SK-N-SH (cell line): ENCODE data around the gene CDKN1B. TPM values are rescaled to one million over a fixed set of nuclear protein-coding genes. Genes with fewer than 3 reads are reported as not detected.

ENCODE experiments used
- CTCF ChIA-PET: fragments of 300-600, 350-600 bp; formaldehyde crosslinking; extraction: SDS; loops from one replicate; lab custom pipeline; 2021; lab: Yijun Ruan, JAX
- POLR2A ChIA-PET: fragments of 350-600 bp; sonication (Branson Sonifier 250); formaldehyde crosslinking; extraction: SDS; loops from one replicate; lab custom pipeline; 2020; ENCODE audit warnings: antibody characterized with exemption, inconsistent platforms; lab: Yijun Ruan, JAX
- DNase-seq: peaks from one replicate; pipeline ENCODE4 v3.0.0; 2012
- H2AFZ ChIP-seq: fragments of 200-600 bp; sonication (generic); 2 replicates; pipeline ENCODE4 v1.8.1; 2016; ENCODE audit warnings: antibody characterized with exemption, mild to moderate bottlenecking, low read depth
- H3F3A ChIP-seq: fragments of 200-600 bp; sonication (generic); replicated peaks from 2 replicates; pipeline ENCODE3; 2016; ENCODE audit warnings: antibody characterized with exemption, mild to moderate bottlenecking; ENCODE audit not compliant: insufficient read depth
- H3K27ac ChIP-seq, 2 experiments: fragments of 200-500 bp in 1 of 2; fragments of 200-600 bp in 1 of 2; sonication (Bioruptor generic) in 1 of 2; sonication (generic), shearing (Covaris generic) in 1 of 2; 2 replicates each; pipeline versions ENCODE4 v1.5.1 to v1.6.1; 2014 to 2016; ENCODE audit warnings: low read depth in 2 of 2, inconsistent platforms in 1 of 2, low read length in 1 of 2, mild to moderate bottlenecking in 1 of 2, mixed read lengths in 1 of 2
- H3K27me3 ChIP-seq: fragments of 200-600 bp; sonication (generic), shearing (Covaris generic); 2 replicates; pipeline ENCODE4 v1.6.1; 2016; ENCODE audit warnings: mixed run types; ENCODE audit not compliant: insufficient read depth
- H3K36me3 ChIP-seq, 2 experiments: fragments of 200-500 bp in 1 of 2; fragments of 200-600 bp in 1 of 2; sonication (Bioruptor generic) in 1 of 2; sonication (generic) in 1 of 2; replicated peaks in 1 of 2; 2 replicates each; pipeline versions ENCODE3 to v1.5.1; 2014 to 2016; ENCODE audit warnings: low read length in 1 of 2, mild to moderate bottlenecking in 1 of 2; ENCODE audit not compliant: insufficient read depth in 2 of 2, control insufficient read depth in 1 of 2
- H3K4me1 ChIP-seq, 2 experiments: fragments of 200-500 bp in 1 of 2; fragments of 200-600 bp in 1 of 2; sonication (Bioruptor generic) in 1 of 2; sonication (generic), shearing (Covaris generic) in 1 of 2; 2 replicates each; pipeline versions ENCODE4 v1.5.1 to v1.6.1; 2014 to 2016; ENCODE audit warnings: low read depth in 1 of 2, low read length in 1 of 2, mixed run types in 1 of 2; ENCODE audit not compliant: insufficient read depth in 2 of 2, control insufficient read depth in 1 of 2
- H3K4me2 ChIP-seq: fragments of 200-600 bp; sonication (generic), shearing (Covaris generic); 2 replicates; pipeline ENCODE4 v1.6.1; 2017; ENCODE audit warnings: mixed run types
- H3K4me3 ChIP-seq, 2 experiments: fragments of 200-500 bp in 1 of 2; fragments of 200-600 bp in 1 of 2; sonication (Bioruptor generic) in 1 of 2; sonication (generic), shearing (Covaris generic) in 1 of 2; 2 replicates each; pipeline versions ENCODE4 v1.5.1 to v1.8.1; 2014 to 2016; ENCODE audit warnings: low read depth in 2 of 2, inconsistent platforms in 1 of 2, low read length in 1 of 2, mild to moderate bottlenecking in 1 of 2, mixed read lengths in 1 of 2, moderate library complexity in 1 of 2
- H3K79me2 ChIP-seq: fragments of 200-600 bp; sonication (generic); 2 replicates; pipeline ENCODE4 v1.8.1; 2017; ENCODE audit warnings: mild to moderate bottlenecking; ENCODE audit not compliant: insufficient read depth
- H3K9ac ChIP-seq: fragments of 200-600 bp; sonication (generic); 2 replicates; pipeline ENCODE4 v1.6.1; 2017; ENCODE audit warnings: mixed run types
- H3K9me2 ChIP-seq: fragments of 200-600 bp; sonication (generic); 2 replicates; pipeline ENCODE4 v1.6.1; 2017; ENCODE audit warnings: mixed run types
- H3K9me3 ChIP-seq: fragments of 200-600 bp; sonication (generic); 2 replicates; pipeline ENCODE4 v1.6.1; 2017; ENCODE audit warnings: mixed run types, mild to moderate bottlenecking, moderate library complexity
- H4K20me1 ChIP-seq: fragments of 200-600 bp; sonication (generic); 2 replicates; pipeline ENCODE4 v1.6.1; 2017; ENCODE audit warnings: mild to moderate bottlenecking, mixed run types; ENCODE audit not compliant: insufficient read depth
- ELF1 ChIP-seq: IDR thresholded peaks from 2 replicates; pipeline ENCODE4 v1.4.0; 2012
- FOXM1 ChIP-seq: IDR thresholded peaks from 2 replicates; pipeline ENCODE4 v1.4.0; 2012; ENCODE audit warnings: low read depth, mild to moderate bottlenecking
- MXI1 ChIP-seq: IDR thresholded peaks from 2 replicates; pipeline ENCODE4 v1.6.1; 2012; ENCODE audit warnings: mild to moderate bottlenecking, low read depth, low read length, improper control_type of control experiment
- NFIC ChIP-seq: IDR thresholded peaks from 2 replicates; pipeline ENCODE4 v1.4.0; 2012; ENCODE audit warnings: borderline replicate concordance
- RAD21 ChIP-seq: IDR thresholded peaks from 2 replicates; pipeline ENCODE4 v1.6.1; 2012; ENCODE audit warnings: mild to moderate bottlenecking, low read length
- RFX5 ChIP-seq: IDR thresholded peaks from 2 replicates; pipeline ENCODE4 v1.6.1; 2012; ENCODE audit warnings: mild to moderate bottlenecking, improper control_type of control experiment, low read length
- RXRA ChIP-seq: IDR thresholded peaks from 2 replicates; pipeline ENCODE4 v1.4.0; 2012; ENCODE audit warnings: low read depth, mild to moderate bottlenecking, borderline replicate concordance
- SIN3A ChIP-seq: IDR thresholded peaks from 2 replicates; pipeline ENCODE4 v1.6.1; 2012; ENCODE audit warnings: low read depth, mild to moderate bottlenecking, low read length, moderate library complexity, borderline replicate concordance
- TAF1 ChIP-seq: IDR thresholded peaks from 2 replicates; pipeline ENCODE4 v1.6.1; 2012; ENCODE audit warnings: low read depth, mild to moderate bottlenecking, low read length, moderate library complexity, borderline replicate concordance
- TCF12 ChIP-seq: IDR thresholded peaks from 2 replicates; pipeline ENCODE4 v1.4.0; 2012
- TEAD4 ChIP-seq: IDR thresholded peaks from 2 replicates; pipeline ENCODE4 v1.4.0; 2012; ENCODE audit warnings: mild to moderate bottlenecking, borderline replicate concordance; ENCODE audit not compliant: insufficient read depth
- YY1 ChIP-seq: IDR thresholded peaks from 2 replicates; pipeline ENCODE4 v1.4.0; 2012; ENCODE audit warnings: low read depth, mild to moderate bottlenecking
- WGBS: methylation state at CpG from one replicate; pipeline ENCODE4 v1.1.6; 2017; ENCODE audit warnings: low lambda C conversion rate; 5-methylcytosine and 5-hydroxymethylcytosine counted together
- polyA plus RNA-seq, 3 experiments: library from polyadenylated mRNA; depleted of rRNA; stranded (reverse); fragments of >200 nt; gene quantifications; 2 replicates each; pipeline ENCODE4 v1.2.3, GENCODE V29; 2012
- TF ChIP-seq, protein P1 (sequence below): fragments of 200-600 bp; sonication (generic); IDR thresholded peaks from 2 replicates; pipeline ENCODE4 v1.6.1; 2017; ENCODE audit warnings: antibody characterized with exemption, mild to moderate bottlenecking, moderate library complexity
- TF ChIP-seq, protein P2 (sequence below): IDR thresholded peaks from 2 replicates; pipeline ENCODE4 v1.4.0; 2012; ENCODE audit warnings: low read depth, borderline replicate concordance
- TF ChIP-seq, protein P3 (sequence below): fragments of 150-350 bp; IDR thresholded peaks from 2 replicates; pipeline ENCODE4 v1.6.1; 2017; ENCODE audit warnings: antibody characterized with exemption, low read length, low read depth, borderline replicate concordance
- TF ChIP-seq, protein P4 (sequence below): IDR thresholded peaks from 2 replicates; pipeline ENCODE4; 2012
- TF ChIP-seq, protein P5 (sequence below): IDR thresholded peaks from 2 replicates; pipeline ENCODE4 v1.4.0; 2012; ENCODE audit warnings: low read depth

The CDKN1B gene
- polyA plus RNA-seq, 1 of the 3 experiments (the other 2 are of a cell fraction) = 9.2 TPM

DNA sequence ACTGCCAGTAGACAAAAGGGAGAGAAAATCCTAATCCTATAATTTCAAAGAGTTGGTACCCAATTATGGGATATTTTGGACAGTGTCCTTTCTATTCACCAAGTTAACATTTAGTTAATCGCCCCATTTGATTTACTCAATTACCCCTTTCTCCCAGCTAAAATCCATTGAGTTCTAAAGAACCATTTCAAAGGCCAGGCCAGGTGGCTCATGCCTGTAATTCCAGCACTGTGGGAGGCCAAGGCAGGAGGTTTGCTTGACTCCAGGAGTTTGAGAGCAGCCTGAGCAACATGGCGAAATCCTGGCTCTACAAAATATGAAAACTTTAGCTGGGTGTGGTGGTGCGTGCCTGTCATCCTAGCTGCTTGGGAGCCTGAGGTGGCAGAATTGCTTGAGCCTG is 15.7 kb upstream of the CDKN1B start:
- no peak overlapping the region for H3K4me3 ChIP-seq
- H3K27ac ChIP-seq = no peak overlapping the region
- H3K9me2 ChIP-seq = no peaks in the 10 kb centered on the region
- H3K36me3 ChIP-seq = no peaks in the 10 kb centered on the region
- H3F3A ChIP-seq = no peaks in the 10 kb centered on the region
- H2AFZ ChIP-seq = no peak overlapping the region
- TF ChIP-seq RAD21 (no peak), RXRA (no peak), ELF1 (no peak), TEAD4 (no peak), MXI1 (no peak), TAF1 (no peak), SIN3A (no peak), NFIC (no peak), FOXM1 (no peak), RFX5 (no peak), YY1 (no peak), TCF12 (no peak)
- TF ChIP-seq, protein P1, sequence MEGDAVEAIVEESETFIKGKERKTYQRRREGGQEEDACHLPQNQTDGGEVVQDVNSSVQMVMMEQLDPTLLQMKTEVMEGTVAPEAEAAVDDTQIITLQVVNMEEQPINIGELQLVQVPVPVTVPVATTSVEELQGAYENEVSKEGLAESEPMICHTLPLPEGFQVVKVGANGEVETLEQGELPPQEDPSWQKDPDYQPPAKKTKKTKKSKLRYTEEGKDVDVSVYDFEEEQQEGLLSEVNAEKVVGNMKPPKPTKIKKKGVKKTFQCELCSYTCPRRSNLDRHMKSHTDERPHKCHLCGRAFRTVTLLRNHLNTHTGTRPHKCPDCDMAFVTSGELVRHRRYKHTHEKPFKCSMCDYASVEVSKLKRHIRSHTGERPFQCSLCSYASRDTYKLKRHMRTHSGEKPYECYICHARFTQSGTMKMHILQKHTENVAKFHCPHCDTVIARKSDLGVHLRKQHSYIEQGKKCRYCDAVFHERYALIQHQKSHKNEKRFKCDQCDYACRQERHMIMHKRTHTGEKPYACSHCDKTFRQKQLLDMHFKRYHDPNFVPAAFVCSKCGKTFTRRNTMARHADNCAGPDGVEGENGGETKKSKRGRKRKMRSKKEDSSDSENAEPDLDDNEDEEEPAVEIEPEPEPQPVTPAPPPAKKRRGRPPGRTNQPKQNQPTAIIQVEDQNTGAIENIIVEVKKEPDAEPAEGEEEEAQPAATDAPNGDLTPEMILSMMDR = no peak
- TF ChIP-seq, protein P2, sequence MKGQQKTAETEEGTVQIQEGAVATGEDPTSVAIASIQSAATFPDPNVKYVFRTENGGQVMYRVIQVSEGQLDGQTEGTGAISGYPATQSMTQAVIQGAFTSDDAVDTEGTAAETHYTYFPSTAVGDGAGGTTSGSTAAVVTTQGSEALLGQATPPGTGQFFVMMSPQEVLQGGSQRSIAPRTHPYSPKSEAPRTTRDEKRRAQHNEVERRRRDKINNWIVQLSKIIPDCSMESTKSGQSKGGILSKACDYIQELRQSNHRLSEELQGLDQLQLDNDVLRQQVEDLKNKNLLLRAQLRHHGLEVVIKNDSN = no peak
- TF ChIP-seq, protein P3, sequence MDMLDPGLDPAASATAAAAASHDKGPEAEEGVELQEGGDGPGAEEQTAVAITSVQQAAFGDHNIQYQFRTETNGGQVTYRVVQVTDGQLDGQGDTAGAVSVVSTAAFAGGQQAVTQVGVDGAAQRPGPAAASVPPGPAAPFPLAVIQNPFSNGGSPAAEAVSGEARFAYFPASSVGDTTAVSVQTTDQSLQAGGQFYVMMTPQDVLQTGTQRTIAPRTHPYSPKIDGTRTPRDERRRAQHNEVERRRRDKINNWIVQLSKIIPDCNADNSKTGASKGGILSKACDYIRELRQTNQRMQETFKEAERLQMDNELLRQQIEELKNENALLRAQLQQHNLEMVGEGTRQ = no peak
- TF ChIP-seq, protein P4, sequence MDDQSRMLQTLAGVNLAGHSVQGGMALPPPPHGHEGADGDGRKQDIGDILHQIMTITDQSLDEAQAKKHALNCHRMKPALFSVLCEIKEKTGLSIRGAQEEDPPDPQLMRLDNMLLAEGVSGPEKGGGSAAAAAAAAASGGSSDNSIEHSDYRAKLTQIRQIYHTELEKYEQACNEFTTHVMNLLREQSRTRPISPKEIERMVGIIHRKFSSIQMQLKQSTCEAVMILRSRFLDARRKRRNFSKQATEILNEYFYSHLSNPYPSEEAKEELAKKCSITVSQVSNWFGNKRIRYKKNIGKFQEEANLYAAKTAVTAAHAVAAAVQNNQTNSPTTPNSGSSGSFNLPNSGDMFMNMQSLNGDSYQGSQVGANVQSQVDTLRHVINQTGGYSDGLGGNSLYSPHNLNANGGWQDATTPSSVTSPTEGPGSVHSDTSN = no peak
- TF ChIP-seq, protein P5, sequence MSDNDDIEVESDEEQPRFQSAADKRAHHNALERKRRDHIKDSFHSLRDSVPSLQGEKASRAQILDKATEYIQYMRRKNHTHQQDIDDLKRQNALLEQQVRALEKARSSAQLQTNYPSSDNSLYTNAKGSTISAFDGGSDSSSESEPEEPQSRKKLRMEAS = no peak
- no peaks in the 10 kb centered on the region for H3K27me3 ChIP-seq
- H3K79me2 ChIP-seq = no peaks in the 10 kb centered on the region
- no peak for DNase-seq
- no peak overlapping the region for H3K9ac ChIP-seq
- ChIA-PET POLR2A (no interaction called here), CTCF (interaction anchor here (0.6 to 4.9 kb wide), 6 partner anchors 35 to 344 kb away, joined by 3 to 35 read pairs (median 4); partner anchors contain the start of genes BORCS5 and DUSP16)
- H3K4me2 ChIP-seq = no peak overlapping the region
- no peaks in the 10 kb centered on the region for H4K20me1 ChIP-seq
- WGBS = 98% methylated on average over 3 of the region's 3 CpGs
- no peaks in the 10 kb centered on the region for H3K9me3 ChIP-seq
- H3K4me1 ChIP-seq = no peaks in the 10 kb centered on the region; a peak in 1 of 4 replicates
